ENCODE data around the gene ZYX.

The ZYX gene

DNA sequence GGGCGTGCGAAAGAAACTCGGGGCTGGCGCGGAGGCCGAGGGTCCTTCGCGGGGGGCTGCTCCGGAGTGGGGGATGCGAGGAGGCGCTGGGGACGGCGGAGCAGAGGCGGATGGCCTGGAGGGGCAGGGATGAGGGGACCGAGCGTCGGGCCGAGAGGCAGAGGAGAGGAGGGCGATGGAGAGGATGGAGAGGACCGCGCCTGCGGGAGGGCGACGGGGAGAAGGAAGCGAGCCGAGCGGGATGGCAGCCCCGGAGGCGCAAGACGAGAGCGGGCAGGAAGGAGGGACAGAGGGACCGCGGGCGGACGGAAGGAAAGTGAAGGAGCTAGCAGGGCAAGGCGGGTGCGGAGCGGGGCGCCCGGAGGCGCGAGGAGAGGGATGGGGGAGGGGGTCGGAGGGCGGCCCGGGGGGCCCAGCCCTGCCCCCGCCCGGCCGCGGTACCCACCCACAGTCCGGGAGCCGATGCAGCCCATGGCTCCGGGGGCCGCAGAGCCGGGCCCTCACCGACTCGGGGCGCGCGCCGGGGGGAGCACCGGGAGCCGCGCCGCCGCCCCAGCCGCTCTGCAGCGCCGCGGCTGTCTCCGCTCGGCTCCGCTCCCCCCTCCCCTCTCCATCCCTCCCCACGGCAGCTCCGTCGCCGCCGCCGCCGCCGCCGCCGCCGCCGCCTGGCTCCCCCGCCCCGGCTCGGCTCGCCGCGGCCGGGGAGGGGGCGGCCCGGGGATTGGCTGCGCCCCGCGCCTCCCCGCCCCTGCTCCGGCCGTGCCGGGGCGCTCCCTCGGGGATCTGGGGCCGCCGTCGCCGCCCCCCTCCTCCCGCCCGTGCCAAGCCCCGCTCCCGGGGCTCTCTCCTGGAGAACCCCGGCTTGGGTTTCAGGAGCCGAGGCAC is 18.8 kb upstream of the ZYX start, which contains the start of gene FAM131B:
TSS of gene FAM131B (minus strand) at position 583 of the 885 bp plus-strand sequence. CDS start at position 473, 110 bp downstream.
- no peak for DNase-seq (ENCODE audit: low read depth in 2 of 2)

DNA sequence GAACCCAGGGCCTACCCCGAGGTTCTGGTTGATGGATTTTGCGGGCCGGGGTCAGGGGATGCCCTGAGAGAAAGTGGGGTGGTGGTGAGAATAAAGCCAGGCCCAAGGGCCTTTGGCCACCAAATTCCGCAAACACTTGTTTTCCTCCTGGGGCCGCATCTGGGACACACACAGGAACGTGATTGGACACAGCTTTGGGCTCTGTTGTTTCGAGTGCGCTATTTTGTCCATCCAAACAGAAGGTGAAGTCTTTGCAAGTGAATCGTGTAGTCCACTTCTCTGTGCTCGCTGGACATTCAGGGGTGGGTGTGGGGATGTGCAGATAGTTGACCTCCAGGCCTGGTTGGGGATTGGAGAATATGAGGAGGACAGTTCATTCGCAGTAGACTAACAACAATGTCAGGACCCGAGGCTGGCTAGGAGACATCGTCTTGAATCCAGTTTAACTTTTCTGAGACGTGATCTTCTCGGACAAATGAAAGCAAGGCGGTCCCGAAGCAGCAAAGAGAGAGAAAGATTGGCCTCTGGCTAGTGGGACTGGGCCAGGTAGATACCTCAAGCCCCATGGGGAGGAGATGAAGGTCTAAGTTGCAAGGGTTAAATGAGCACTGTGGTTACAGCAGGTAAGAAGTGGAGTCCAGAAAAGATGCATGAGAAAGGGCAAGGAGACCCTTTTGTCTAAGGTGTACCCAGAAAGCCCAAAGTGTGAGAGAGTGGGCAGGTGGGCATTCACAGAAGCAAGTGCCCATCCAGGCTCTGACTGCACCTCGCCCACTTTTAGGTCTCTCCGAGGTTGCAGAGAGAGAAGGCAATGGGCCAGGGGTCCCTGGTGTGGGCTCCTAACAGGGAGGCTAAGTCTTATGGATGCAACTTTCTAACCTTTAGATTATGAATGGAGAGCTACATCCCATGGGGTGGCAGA is 17.9 kb upstream of the ZYX start:
- no peak for DNase-seq (ENCODE audit: low read depth in 2 of 2)

DNA sequence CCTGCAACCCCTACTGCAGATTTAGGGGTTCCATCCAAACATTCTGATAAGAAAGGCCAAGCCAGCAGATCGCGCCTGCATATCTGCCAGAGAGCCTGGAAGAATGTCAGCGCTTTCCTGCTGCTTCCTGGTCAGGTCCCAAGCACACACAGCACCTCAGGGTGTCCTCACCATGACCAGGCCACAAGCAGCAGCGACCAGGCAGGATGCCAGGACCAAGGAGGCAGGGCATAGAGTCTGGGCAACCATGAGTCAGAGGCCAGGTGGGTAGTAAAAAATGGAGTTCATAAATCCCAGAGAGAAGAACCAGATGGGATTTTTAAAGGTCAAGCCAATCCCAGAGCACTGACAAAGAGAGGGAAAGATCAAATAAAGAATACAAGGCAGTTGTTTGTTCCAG is 13.2 kb upstream of the ZYX start:
- no peak for DNase-seq (ENCODE audit: low read depth in 2 of 2)

DNA sequence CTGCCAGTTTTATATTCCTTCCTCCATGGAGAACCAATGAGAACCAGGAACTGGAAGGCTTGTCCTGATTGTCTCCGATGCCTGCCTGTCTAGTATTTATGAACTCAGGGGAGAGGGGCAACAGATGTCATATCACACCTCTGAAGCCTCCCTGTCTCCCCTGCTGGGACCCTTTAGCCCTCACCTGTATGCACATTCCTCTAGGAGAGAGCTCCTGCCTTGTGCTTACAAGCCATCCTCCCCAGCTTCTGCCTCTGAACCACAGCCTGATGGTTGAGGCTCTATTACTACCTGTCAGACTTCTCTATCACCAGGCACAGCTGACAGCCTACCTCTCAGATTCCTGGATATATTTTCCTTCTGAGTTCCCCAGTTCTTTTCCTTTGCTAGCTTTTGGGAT is 12.8 kb upstream of the ZYX start:
- no peak for DNase-seq (ENCODE audit: low read depth in 2 of 2)

DNA sequence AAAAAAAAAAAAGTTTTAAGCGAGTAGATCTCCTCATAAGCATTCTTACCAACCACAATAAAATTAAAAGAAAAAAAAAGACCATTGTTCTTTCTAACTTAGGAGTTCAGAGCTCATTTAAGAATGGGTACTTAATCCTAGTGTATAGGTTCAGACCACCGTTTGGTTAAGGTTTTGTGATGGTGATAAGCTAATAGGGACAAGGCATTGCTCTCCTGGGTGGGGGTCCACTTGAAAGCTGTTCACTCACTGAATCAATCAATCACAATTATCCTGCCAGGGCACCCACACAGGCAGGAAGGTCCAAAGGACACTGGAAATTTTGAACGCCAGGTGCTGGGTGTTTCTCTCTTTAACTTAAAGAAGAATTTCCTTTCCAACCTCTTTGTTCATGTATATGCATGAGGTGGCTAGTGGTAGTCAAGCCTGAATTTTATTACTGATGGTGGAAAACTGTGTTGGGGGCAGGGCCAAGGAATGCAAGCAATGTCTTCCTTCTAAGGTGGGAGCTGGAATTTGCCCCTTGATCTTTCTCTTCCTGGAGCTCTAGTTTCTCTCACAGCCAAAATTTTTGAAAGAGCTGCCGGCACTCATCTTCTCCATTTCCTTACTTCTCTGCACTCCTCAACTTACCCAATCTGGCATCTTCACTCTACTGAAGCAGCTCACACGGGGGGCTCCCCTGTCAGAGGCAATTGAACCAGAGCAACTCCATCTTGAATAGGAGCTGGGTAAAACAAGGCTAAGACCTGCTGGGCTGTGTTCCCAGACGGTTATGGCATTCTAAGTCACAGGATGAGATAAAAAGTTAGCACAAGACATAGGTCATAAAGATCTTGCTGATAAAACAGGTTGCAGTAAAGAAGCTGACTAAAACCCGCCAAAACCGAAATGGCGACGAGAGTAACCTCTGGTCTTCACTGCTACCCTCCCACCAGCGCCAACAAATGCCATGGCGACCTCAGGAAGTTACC is 11.2 kb upstream of the ZYX start:
- no peak for DNase-seq (ENCODE audit: low read depth in 2 of 2)

DNA sequence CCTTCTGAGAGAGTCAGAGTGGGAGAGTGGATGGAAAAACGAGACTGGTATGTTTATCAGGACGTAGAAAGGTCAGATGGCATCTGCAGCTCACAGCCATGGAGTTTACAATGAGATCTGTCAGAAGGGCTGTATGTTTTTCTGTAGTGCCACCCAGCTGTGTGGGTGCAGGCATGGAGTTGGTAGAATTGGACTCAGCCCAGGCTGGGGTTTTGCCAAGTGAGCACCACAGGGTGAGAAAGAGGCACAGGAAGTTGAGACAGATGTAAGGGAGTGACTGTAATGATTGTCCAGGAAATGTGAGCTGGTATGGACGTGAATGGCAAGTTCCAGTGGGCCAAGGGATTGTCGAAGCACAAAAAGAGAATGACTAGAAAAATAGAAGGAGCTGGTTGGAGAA is 9.1 kb upstream of the ZYX start:
- DNase-seq (ENCODE audit: low read depth in 2 of 2): no peak

DNA sequence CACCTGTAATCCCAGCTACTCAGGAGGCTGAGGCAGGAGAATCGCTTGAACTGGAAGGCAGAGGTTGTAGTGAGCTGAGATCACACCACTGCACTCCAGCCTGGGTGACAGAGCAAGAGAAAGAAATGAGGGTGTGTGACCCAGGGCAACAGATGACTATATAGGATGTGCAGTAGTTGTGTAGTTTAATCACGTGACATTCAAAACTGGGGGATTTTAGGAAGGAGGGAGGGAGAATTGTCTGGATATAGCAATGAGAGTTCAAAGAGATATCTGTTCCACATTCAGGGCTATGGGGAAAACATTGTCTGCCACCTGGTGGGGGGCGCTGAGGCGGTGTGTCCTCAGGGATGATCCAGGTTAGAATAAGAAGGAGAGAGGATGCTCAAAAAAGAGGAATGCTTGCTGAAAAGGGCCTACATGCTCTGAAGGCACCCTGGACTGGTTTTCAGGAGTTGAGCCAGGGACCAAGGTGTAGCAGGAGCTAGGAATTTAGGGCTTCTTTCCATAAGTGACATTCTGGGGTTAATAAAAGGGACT is 7.8 kb upstream of the ZYX start:
- no peak for DNase-seq (ENCODE audit: low read depth in 2 of 2)

DNA sequence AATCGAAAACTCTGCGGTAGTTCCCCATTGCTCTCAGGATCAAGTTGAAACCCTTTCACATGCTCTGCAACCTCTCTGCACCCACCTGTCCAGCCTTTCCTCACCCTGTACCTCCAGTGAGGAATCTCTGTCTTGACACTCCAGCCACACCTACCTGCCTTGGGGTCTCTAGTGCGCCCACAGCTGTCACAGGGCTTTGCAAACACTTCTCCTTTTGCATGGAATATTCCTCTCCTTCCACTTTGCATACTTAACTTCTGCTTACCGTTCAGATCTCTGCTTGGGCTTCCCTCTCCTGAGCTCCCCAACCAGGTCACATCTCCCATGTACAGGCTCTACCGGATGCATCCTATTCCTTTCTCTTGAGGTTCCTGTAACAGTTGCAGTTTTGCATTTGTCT is 6.6 kb upstream of the ZYX start:
- no peak for DNase-seq (ENCODE audit: low read depth in 2 of 2)

DNA sequence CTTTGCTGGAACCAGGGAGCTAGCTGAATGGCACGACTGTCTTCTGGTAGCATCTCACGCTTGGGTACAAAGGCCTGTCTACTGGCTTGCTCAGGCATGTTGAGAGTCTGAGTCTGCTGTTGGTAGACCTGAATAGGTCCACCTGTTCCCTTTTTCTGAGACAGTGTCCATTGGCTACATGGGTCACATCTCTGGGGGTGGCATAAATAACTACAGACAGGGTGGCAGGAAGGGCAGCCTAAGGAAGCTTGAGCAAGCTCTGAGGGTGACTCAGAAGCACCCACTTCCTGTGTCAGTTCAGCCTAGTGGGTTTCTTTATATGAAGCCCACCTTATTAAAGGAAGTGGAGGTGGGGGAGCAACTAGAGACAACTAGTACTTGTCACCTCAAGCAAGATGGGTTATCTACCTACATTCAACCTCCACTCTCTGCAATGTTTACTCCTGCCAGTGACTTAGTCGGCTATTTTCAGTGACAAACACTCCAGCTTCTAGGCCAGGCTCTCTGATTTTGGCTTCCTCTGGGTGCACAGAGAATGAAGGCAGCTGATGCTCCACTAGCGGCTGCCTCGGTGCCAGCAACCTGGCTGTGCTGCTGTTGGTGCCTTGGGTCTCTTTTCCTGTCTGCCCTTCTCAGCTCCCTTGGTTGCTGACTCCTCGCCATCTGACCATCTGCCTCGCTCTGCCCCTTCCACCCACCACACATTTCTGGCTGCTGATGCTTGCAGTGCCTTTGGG is 5.7 kb upstream of the ZYX start:
- no peak for DNase-seq (ENCODE audit: low read depth in 2 of 2)

DNA sequence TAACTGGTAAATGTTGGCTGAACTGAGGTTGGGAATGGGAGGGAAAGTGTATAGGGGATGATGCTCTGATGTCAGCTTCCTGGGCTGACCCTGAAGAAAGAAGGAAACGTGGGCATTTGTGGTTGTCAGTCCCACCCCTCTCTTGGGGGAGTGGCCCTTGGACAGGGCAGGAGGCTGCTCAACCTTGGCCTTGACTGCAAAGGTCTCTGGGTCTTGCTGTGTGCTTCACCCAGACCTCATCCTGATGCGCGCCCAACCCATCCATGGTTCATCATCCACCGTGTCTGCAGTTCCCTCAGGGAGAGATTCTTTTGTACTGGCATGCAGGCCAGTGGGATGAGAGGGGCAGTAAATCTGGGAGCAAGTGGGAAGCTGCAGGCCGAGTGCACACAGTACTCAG is 4.7 kb upstream of the ZYX start:
- DNase-seq (ENCODE audit: low read depth in 2 of 2): no peak

DNA sequence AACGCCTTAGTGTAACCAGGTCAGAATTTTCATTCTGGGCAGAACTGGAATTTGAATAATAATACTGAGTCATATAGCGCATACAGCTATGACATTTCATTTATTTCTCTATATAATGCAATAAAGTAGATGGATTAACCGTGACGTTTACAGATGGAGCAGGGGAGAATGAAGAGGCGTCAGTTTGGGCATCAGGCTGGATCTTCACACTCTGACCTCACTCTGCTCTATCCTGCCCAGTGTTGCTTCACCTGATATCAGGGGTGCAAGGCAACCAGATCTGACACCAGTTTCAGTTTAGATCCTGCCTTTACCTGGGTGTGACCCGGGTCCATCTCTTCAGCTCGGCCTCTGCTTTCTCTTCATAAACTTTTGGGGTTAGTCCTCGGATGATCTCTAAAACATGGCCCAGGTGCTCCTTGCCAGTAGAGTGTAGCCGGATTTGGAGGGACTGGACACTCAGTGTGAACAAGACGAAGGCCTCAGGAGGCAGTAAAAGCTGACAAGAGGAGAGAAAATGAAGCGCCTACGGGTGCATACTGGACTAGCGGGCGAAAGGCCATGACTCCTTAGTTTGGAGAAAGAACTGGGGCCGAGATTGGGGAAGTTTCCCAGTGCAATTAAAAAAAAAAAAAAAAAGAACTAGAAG is 1.4 kb upstream of the ZYX start:
- DNase-seq (ENCODE audit: low read depth in 2 of 2): no peak

DNA sequence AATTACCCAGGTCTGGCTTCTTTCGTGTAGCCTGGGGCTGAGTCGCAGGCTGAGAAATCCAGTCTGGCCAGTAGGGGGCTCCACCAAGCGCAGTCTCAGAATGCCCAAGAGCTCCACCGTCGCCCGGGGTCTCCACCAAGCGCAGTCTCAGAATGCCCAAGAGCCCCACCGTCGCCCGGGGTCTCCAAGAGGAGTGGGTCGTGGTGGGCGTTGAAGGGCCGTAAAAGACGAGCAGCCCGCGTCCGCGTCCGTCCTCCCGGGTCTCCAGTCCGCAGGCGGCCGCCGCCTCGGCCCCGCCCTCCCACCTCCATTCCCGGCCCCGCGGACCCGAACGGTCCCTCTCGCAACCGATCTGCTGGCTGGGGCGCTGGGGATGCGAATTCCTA is 892 bp upstream of the ZYX start:
- peak; percentile 81 to 85 for DNase-seq (ENCODE audit: low read depth in 2 of 2)

DNA sequence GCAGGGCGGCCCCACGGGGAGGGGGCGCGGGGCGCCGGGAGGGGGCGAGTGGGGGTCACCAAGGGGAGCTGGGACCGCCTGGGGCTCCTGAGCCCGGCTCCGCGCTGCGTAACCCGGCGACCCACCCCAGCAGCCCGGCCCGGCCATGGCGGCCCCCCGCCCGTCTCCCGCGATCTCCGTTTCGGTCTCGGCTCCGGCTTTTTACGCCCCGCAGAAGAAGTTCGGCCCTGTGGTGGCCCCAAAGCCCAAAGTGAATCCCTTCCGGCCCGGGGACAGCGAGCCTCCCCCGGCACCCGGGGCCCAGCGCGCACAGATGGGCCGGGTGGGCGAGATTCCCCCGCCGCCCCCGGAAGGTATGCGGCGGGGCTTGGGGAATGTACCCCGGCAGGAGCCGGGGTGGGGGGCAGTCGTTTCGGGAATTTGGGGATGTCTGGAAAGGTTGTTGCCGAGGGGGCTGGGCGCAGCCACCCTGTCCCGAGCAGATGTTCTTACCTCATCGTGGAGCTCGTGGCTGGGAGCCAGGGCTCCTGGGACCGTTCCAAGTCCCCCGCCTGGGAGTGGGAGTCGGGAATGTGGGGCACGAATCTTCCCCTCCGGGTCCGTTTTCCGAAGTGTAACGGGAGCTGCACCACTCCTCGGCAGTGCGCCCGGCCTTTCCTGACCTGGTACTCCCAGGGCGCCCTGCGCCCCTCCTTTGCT is 431 bp downstream of the ZYX start:
- no peak for DNase-seq (ENCODE audit: low read depth in 2 of 2)

DNA sequence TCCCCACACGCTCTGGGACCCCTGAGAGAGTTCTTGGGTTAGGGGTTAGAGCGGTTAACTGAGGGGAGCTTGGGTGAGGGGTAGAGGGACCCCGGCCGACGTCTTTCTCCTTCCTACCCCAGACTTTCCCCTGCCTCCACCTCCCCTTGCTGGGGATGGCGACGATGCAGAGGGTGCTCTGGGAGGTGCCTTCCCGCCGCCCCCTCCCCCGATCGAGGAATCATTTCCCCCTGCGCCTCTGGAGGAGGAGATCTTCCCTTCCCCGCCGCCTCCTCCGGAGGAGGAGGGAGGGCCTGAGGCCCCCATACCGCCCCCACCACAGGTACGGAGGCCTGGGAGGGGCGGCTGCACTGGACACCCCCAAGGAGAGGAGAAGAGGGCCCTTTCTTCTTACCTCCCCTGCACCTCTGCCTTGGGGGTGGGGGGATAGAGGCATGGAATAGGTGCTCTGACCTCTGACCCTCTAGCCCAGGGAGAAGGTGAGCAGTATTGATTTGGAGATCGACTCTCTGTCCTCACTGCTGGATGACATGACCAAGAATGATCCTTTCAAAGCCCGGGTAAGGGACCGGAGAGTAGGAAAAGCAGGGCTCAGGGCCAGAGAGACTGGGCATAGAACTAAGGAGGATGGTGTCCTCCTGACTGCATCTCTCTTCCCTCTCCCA is 1.1 kb downstream of the ZYX start:
- DNase-seq (ENCODE audit: low read depth in 2 of 2): no peak

DNA sequence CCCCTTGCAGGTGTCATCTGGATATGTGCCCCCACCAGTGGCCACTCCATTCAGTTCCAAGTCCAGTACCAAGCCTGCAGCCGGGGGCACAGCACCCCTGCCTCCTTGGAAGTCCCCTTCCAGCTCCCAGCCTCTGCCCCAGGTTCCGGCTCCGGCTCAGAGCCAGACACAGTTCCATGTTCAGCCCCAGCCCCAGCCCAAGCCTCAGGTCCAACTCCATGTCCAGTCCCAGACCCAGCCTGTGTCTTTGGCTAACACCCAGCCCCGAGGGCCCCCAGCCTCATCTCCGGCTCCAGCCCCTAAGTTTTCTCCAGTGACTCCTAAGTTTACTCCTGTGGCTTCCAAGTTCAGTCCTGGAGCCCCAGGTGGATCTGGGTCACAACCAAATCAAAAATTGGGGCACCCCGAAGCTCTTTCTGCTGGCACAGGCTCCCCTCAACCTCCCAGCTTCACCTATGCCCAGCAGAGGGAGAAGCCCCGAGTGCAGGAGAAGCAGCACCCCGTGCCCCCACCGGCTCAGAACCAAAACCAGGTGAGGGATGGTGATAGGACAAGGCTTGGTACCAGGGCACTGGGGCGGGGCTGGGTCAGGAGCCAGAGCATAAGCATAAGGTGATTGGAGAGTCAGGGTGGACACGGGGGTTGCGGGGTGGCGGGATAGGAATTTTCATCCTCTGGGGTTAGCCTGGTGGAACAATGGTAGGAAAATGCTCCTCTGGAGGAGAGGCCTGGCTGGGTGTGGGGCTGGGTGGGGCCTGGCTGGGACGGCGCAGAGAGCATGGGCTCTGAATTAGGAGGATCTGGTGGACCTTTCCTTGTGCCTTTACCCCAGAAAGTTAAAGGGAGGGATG is 1.9 kb downstream of the ZYX start:
- no peak for DNase-seq (ENCODE audit: low read depth in 2 of 2)

DNA sequence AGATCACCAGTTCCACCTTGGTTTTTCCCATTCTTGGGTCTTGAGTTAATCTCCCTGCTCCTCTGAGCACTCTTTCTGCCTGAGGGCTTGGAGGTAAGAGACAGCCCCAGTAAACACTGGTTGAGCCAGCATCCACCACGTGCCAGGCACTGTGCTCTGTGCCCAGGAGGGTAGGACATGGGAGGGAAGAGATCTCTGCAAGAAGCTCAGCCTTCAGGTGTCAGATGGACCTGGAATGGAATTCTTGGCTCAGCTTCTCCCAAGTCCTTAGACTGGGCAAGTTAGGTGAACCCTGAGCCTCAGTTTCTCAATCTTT is 2.5 kb downstream of the ZYX start:
- DNase-seq (ENCODE audit: low read depth in 2 of 2): no peak

DNA sequence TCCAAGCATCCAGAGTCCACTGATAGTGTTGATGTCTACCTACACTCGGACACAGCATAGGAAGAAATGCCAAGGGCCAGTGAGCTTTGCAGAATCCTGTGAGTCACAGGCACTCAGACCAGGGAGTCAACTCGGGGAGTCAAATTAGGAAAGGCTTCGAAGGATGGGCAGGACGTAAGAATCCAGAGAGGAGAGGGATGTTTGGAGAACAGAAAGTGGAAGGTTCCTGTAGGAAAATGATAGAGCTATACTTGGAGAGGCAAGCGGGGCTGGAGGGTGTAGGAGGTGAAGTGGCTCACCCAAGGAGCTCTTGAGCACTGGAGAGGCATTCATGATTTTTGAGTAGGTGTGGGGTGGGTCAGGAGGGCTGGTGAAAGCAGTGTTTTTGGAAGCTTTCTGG is 3.0 kb downstream of the ZYX start:
- DNase-seq (ENCODE audit: low read depth in 2 of 2): no peak
